ENCODE data around the gene TMEM161B. TPM values are rescaled to one million over a fixed set of nuclear protein-coding genes. Genes with fewer than 3 reads are reported as not detected.

The TMEM161B gene
- total RNA-seq, 4 donors from 2014 or later = 20.5 to 35.7 (median 24.1) TPM

- Histone ChIP-seq H3K27ac (no peak overlapping the region), H3K27me3 (no peaks in the 10 kb centered on the region), H3K9me3 (no peaks in the 10 kb centered on the region), H3K4me1 (no peaks in the 10 kb centered on the region), H3K4me3 (replicated peaks in 1 of 3) (no peak overlapping the region), H3K36me3 (no peaks in the 10 kb centered on the region)
- WGBS, 2 donors = 76 to 92% methylated on average over 1 of the region's 1 CpG
- intact Hi-C loops (cut with DNase I) = no loop called here
- TF ChIP-seq CTCF (IDR thresholded peaks at IDR 0.05) (no peak), POLR2A (IDR thresholded peaks at IDR 0.05) (no peak)
- no peak for DNase-seq
Observed at GRCh38 chr5:88235346-88235745, 33.3 kb downstream of the TMEM161B start.

- H3K36me3 ChIP-seq = no peaks in the 10 kb centered on the region
Observed at GRCh38 chr5:88230546-88231066, 38.0 kb downstream of the TMEM161B start.

GRCh38 chr5:88226881-88227450 is 41.7 kb downstream of the TMEM161B start:
- Histone ChIP-seq H3K4me1 (no peaks in the 10 kb centered on the region), H3K9me3 (no peaks in the 10 kb centered on the region), H3K27me3 (no peaks in the 10 kb centered on the region), H3K36me3 (no peaks in the 10 kb centered on the region), H3K4me3 (replicated peaks in 1 of 3) (no peak overlapping the region), H3K27ac (no peak overlapping the region)
- TF ChIP-seq POLR2A (IDR thresholded peaks at IDR 0.05) (no peak), CTCF (IDR thresholded peaks at IDR 0.05) (no peak)
- WGBS, 2 donors = 89% methylated on average over 6 of the region's 6 CpGs
- no peak for DNase-seq
- intact Hi-C loops (cut with DNase I) = no loop called here

More at GRCh38 chr5:88230546-88231066, 38.0 kb downstream of the TMEM161B start:
- Histone ChIP-seq H3K4me3 (replicated peaks in 1 of 3) (no peak overlapping the region), H3K27me3 (no peaks in the 10 kb centered on the region), H3K27ac (no peak overlapping the region), H3K9me3 (no peaks in the 10 kb centered on the region), H3K4me1 (no peaks in the 10 kb centered on the region)
- intact Hi-C loops (cut with DNase I) = no loop called here
- 93 to 100% methylated on average over 1 of the region's 1 CpG for WGBS, 2 donors
- TF ChIP-seq CTCF (IDR thresholded peaks at IDR 0.05) = no peak
- no peak for TF ChIP-seq POLR2A (IDR thresholded peaks at IDR 0.05)
- no peak for DNase-seq

- no peak overlapping the region for H3K27ac ChIP-seq
- no peak overlapping the region for H3K4me3 ChIP-seq (replicated peaks in 1 of 3)
- DNase-seq = no peak
- no peaks in the 10 kb centered on the region for H3K36me3 ChIP-seq
- no peak for TF ChIP-seq POLR2A (IDR thresholded peaks at IDR 0.05)
- no peak for TF ChIP-seq CTCF (IDR thresholded peaks at IDR 0.05)
- intact Hi-C loops (cut with DNase I) = no loop called here
- no peaks in the 10 kb centered on the region for H3K27me3 ChIP-seq
- no peaks in the 10 kb centered on the region for H3K9me3 ChIP-seq
- no peaks in the 10 kb centered on the region for H3K4me1 ChIP-seq
Observed at GRCh38 chr5:88214655-88215054, 54.0 kb downstream of the TMEM161B start.

GRCh38 chr5:88207575-88207974 is 61.1 kb downstream of the TMEM161B start:
- Histone ChIP-seq H3K4me3 (replicated peaks in 1 of 3) (no peak overlapping the region), H3K9me3 (no peaks in the 10 kb centered on the region), H3K27me3 (no peaks in the 10 kb centered on the region), H3K27ac (no peak overlapping the region), H3K4me1 (no peaks in the 10 kb centered on the region), H3K36me3 (no peaks in the 10 kb centered on the region)
- WGBS, 2 donors = 97 to 99% methylated on average over 3 of the region's 3 CpGs
- no peak for DNase-seq
- intact Hi-C loops (cut with DNase I) = no loop called here
- TF ChIP-seq CTCF (IDR thresholded peaks at IDR 0.05) = no peak
- TF ChIP-seq POLR2A (IDR thresholded peaks at IDR 0.05) = no peak
